Panc1 (cell line): Measurements from ENCODE around the gene ADAT1. TPM values are rescaled to one million over a fixed set of nuclear protein-coding genes. Genes with fewer than 3 reads are reported as not detected.

Source experiments
- ATAC-seq: fragments of 200-7000 bp; cut with Tn5 transposase; 2 replicates; pipeline ENCODE4 v1.9.1; 2020; ENCODE audit warnings: mild to moderate bottlenecking, moderate library complexity
- BruUV-seq: library from RNA; stranded (reverse); fragments of 400-500 nt; replicated peaks from 2 replicates; lab custom pipeline; 2021; lab: Mats Ljungman, UMichigan
- CTCF ChIA-PET: fragments of 300-600 bp; sonication (Branson Sonifier 250); formaldehyde crosslinking; loops from one replicate; lab custom pipeline; 2022; ENCODE audit warnings: antibody characterized with exemption; lab: Charles Lee
- POLR2A ChIA-PET: fragments of 300-600 bp; sonication (Branson Sonifier 250); formaldehyde crosslinking; loops from one replicate; lab custom pipeline; 2022; ENCODE audit warnings: antibody characterized with exemption; lab: Charles Lee
- DNase-seq: peaks from one replicate; pipeline ENCODE4 v3.0.0-alpha.2; 2010; ENCODE audit warnings: low read depth, low spot score
- H3K27ac ChIP-seq: 2 replicates; pipeline ENCODE4 v1.5.1; 2011; ENCODE audit warnings: mild to moderate bottlenecking, low read length, inconsistent platforms
- H3K27me3 ChIP-seq: fragments of 200-500 bp; sonication (Bioruptor generic); 2 replicates; pipeline ENCODE4 v1.6.0; 2014; ENCODE audit warnings: low read length, inconsistent platforms; ENCODE audit not compliant: control insufficient read depth, insufficient read depth
- H3K36me3 ChIP-seq: fragments of 200-500 bp; sonication (Bioruptor generic); 2 replicates; pipeline ENCODE4 v1.5.1; 2014; ENCODE audit warnings: inconsistent platforms, mild to moderate bottlenecking, low read length, moderate library complexity; ENCODE audit not compliant: control insufficient read depth, insufficient read depth
- H3K4me1 ChIP-seq: 2 replicates; pipeline ENCODE4 v1.5.1; 2011; ENCODE audit warnings: inconsistent platforms, mild to moderate bottlenecking, low read length, moderate library complexity; ENCODE audit not compliant: control insufficient read depth, insufficient read depth
- H3K4me3 ChIP-seq, 2 experiments: 2 replicates each; pipeline ENCODE4 v1.5.1; 2011 to 2012; ENCODE audit warnings: low read depth in 2 of 2, low read length in 2 of 2, mild to moderate bottlenecking in 2 of 2, inconsistent platforms in 1 of 2, moderate library complexity in 1 of 2
- H3K9me3 ChIP-seq: fragments of 200-500 bp; sonication (Bioruptor generic); 2 replicates; pipeline ENCODE4 v1.5.1; 2014; ENCODE audit warnings: low read depth, mild to moderate bottlenecking, inconsistent platforms, low read length, moderate library complexity; ENCODE audit not compliant: control insufficient read depth, insufficient read depth
- CTCF ChIP-seq: fragments of 450-650 bp; IDR thresholded peaks from 2 replicates; pipeline ENCODE4 v1.5.1; 2017; ENCODE audit warnings: mild to moderate bottlenecking
- POLR2AphosphoS5 ChIP-seq: IDR thresholded peaks from 2 replicates; pipeline ENCODE4 v1.6.1; 2012; ENCODE audit warnings: mild to moderate bottlenecking, low read depth, low read length, moderate library complexity
- REST ChIP-seq, 2 experiments: IDR thresholded peaks; 2 replicates each; pipeline ENCODE4 v1.6.1; 2011 to 2012; ENCODE audit warnings: low read depth in 2 of 2, control low read depth in 1 of 2, low read length in 1 of 2, mild to moderate bottlenecking in 1 of 2, moderate library complexity in 1 of 2; ENCODE audit not compliant: insufficient read depth in 1 of 2
- SIN3A ChIP-seq: IDR thresholded peaks from 2 replicates; pipeline ENCODE4 v1.6.1; 2012; ENCODE audit warnings: low read depth, mild to moderate bottlenecking, low read length, moderate library complexity, borderline replicate concordance; ENCODE audit not compliant: insufficient read depth
- TCF7L2 ChIP-seq: IDR thresholded peaks from 2 replicates; pipeline ENCODE4 v1.6.1; 2011; ENCODE audit warnings: mild to moderate bottlenecking, low read depth, low read length, inconsistent platforms
- in situ Hi-C: cut with HindIII; loops from 2 replicates; pipeline ENCODE4 v1.10.0; 2016; ENCODE audit warnings: low sequenced_read_pairs, low pct_unique_long_range_greater_than_20kb
- intact Hi-C: fragments of 100-400 bp; cut with micrococcal nuclease; formaldehyde crosslinking; loops from one replicate; pipeline ENCODE4 v1.10.0; 2022; ENCODE audit not compliant: unreplicated experiment
- total RNA-seq: library from RNA; stranded (reverse); gene quantifications from one replicate; pipeline ENCODE4 v1.2.1, GENCODE V29; 2021; ENCODE audit not compliant: unreplicated experiment

Gene ADAT1
- total RNA-seq, 1 experiment from 2014 or later: 46.8 TPM

GRCh38 chr16:75578212-75578611 lies 44.9 kb downstream of the ADAT1 start:
- ATAC-seq: no peak
- POLR2A ChIA-PET: no interaction called here
- DNase-seq: no peak
- no peak overlapping the region for H3K27ac ChIP-seq
- H3K4me3 ChIP-seq: no peak overlapping the region
- intact Hi-C loops: no loop called here
- in situ Hi-C loops: no loop called here
- no TSS peak for BruUV-seq
- H3K4me1 ChIP-seq: no peaks in the 10 kb centered on the region
- H3K27me3 ChIP-seq: no peaks in the 10 kb centered on the region
- TF ChIP-seq TCF7L2: no peak
- TF ChIP-seq SIN3A: no peak
- no peak for TF ChIP-seq POLR2AphosphoS5
- no peak for TF ChIP-seq CTCF
- TF ChIP-seq REST (IDR thresholded peaks at IDR 0.05; ENCODE audit: insufficient read depth in 1 of 2, low read depth in 2 of 2, low read length in 1 of 2): no peak
- CTCF ChIA-PET: no interaction called here
- no peaks in the 10 kb centered on the region for H3K9me3 ChIP-seq
- H3K36me3 ChIP-seq: peaks cover 2% of the 10 kb centered on the region; the same call in 1 of the 2 replicates

GRCh38 chr16:75576384-75576811 lies 46.7 kb downstream of the ADAT1 start:
- CTCF ChIA-PET: interaction anchor here (0.5 kb wide), 1 partner anchor 43 kb away, joined by 3 read pairs; no protein-coding TSS in a partner anchor
- in situ Hi-C loops (no loop called here), intact Hi-C loops (no loop called here)
- H3K27ac ChIP-seq: no peak overlapping the region
- TF ChIP-seq CTCF (no peak), REST (IDR thresholded peaks at IDR 0.05; ENCODE audit: insufficient read depth in 1 of 2, low read depth in 2 of 2, low read length in 1 of 2) (no peak), SIN3A (no peak), TCF7L2 (no peak), POLR2AphosphoS5 (no peak)
- DNase-seq (no peak), ATAC-seq (no peak)
- H3K4me3 ChIP-seq: no peak overlapping the region
- peaks cover 4% of the 10 kb centered on the region; the same call in 1 of the 2 replicates for H3K36me3 ChIP-seq
- H3K27me3 ChIP-seq: no peaks in the 10 kb centered on the region
- POLR2A ChIA-PET: no interaction called here
- no peaks in the 10 kb centered on the region for H3K4me1 ChIP-seq
- BruUV-seq: no TSS peak
- no peaks in the 10 kb centered on the region for H3K9me3 ChIP-seq
